Measurements from ENCODE around the gene KCNK5.

KCNK5 gene, protein sequence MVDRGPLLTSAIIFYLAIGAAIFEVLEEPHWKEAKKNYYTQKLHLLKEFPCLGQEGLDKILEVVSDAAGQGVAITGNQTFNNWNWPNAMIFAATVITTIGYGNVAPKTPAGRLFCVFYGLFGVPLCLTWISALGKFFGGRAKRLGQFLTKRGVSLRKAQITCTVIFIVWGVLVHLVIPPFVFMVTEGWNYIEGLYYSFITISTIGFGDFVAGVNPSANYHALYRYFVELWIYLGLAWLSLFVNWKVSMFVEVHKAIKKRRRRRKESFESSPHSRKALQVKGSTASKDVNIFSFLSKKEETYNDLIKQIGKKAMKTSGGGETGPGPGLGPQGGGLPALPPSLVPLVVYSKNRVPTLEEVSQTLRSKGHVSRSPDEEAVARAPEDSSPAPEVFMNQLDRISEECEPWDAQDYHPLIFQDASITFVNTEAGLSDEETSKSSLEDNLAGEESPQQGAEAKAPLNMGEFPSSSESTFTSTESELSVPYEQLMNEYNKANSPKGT

DNA sequence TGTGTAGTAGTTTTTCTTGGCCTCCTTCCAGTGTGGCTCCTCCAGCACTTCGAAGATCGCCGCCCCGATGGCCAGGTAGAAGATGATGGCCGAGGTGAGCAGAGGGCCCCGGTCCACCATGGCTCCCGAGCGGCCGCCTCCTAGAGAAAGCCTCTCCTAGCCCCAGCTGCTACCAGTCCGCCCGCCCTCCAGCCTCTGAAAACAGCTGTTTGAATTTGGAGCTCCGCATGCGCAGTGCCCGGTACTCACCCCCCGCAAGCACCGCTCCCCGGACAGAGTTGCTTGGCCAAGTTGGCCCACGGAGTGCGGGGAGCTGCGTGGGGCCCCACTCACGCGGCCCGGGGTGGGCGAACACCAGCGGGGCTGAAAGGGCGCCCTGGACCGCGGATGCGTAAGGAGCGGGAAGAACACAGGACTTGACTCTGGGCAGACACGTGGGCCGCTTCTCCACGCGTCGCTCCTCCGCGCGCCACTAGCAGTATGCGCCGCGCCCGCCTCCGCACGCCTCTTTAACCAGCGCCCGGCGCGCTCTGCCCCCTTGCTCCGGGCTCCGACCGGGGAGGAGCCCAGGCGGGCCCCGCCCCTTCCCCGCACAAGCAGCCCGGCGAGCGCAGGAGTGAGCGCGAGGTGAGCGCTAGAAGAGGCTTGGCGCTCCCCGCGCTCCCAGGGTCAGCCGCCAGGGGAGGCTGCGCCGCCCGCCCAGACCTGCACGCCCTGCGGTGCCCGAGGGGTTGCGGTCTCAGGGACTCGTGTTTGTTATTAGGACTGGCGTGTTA lies at the start of gene KCNK5:
KCNK5 (minus strand) TSS at position 484 of the 776 bp plus-strand sequence; CDS start at position 120, 364 bp downstream.
- H3K4me3 ChIP-seq (ENCODE audit: low read depth, low read length) = peak within 1 kb of the TSS; percentile 60

DNA sequence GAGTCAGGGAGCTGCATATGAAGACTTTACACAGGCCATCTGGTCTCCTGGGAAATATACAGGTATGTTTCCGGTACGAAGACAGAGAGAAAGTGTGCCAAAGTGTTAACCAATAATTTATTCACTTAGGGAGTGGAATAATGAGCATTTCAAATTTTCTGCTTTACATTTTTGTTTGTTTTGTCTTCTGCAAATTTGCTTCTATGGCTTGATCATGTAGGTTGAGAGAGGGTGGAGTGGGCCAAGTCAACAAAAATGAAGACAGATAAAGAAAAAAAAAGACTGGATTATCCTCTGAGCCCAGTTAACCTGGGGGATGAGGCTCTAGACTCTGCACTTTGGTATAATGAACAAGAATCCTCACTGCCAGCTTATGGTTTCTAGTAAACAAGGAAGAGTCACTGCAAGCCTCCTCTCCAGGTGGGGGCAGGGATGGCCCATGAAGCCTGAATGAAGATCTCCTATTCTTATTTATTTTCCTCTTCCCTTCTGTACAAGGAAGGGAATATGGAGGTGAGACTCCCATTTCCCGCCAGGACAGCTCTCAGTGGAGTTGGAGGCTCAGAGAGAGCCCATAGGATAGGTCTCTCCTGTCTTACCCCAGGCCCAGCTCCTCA lies 47.2 kb upstream of the KCNK5 start:
- no peak overlapping the region for H3K4me3 ChIP-seq (ENCODE audit: low read depth, low read length)

DNA sequence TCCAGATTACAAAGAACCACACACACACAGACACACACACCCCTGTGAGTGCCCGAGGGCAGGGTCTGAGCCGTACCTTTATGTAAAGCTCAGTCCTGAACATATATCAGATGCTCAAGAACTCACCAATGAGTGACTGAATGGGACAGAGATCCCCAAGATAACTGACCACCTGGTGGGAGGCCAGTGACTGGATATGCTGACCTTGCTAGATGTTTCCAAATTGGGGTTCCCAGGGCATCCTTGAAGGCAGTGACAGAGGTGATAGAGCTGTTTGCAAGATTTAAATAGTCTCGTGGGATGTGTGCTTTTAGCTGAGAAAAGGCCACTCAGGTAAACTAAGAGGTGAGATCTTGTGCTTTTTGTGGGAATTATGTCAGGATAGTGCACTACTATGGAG lies 45.6 kb upstream of the KCNK5 start:
- H3K4me3 ChIP-seq (ENCODE audit: low read depth, low read length) = no peak overlapping the region

DNA sequence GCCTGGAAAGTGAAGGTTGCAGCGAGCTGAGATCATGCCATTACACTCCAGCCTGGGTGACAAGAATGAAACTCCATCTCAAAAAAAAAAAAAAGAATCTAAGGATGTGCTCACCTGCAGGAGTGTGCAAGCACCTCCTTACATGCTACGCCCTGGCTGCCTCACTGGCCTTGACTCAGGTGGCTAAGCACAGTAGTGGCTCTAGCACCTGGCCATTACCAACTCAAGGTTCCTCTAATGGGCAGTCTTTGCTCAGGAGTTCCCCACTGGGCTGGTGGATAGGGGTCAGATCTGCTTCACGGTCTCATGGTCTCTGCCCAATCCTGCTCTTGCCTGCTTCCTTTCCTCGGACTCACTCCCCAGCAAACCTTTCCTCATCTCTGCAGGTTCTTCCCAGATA lies 45.2 kb upstream of the KCNK5 start:
- H3K4me3 ChIP-seq (ENCODE audit: low read depth, low read length) = no peak overlapping the region

DNA sequence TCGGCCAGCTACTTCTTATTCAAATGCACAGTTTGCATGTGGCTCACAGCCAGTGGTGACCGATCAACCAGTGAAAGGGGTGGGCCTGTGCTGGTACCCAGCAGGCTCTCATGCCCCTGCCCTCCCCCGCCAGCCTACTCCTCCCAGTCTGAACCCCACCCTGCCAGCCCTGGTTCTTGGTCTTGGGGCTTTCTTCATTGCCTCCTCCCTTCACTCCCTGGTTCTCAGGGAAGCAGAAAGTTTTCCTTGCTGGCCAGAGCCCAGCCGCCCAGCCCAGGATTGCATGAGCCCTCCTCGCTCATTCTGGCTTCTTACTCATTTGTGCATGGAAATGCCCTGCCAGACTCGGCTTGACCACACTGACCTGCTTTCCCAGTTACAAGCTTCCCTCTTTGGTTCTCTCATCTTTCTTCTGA lies 44.1 kb upstream of the KCNK5 start:
- H3K4me3 ChIP-seq (ENCODE audit: low read depth, low read length) = no peak overlapping the region

DNA sequence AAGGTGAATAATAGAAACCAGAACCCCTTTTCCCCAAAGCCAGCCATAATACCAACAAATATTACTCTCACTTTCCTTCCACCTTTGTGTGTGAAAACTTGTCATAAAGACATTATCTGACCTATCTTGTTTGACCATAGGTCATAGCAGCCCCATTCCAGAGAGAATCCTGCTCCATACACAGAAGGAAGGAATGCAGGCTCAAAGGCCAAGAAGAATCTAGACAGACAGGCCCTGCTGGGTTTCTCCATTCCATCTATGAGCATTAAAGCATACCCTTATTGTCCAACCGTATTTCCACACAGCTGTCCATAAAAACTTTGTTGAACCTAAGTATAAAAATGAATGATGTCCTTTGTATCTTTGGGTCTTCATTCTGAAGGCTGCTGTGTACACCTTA lies 40.7 kb upstream of the KCNK5 start:
- no peak overlapping the region for H3K4me3 ChIP-seq (ENCODE audit: low read depth, low read length)

DNA sequence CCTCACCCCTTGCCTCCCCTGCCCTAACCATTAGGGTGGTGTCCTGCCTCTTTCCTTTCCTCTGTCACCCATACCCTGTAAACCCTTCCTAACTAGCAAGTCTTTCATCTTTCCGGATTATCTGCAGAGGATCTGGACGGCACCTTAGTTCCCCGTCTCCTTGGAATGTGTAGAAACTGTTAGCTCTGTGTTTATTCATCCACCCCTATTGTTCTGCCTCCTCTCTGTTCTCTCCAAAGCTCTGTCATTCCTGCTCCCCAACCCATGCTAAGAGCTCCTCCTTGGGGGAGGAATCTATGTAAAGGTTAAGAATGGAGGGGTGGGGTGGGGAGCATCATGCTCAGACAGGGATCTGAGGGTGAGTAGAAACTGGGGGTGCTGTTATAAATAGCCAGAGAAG lies 39.4 kb upstream of the KCNK5 start:
- H3K4me3 ChIP-seq (ENCODE audit: low read depth, low read length) = no peak overlapping the region

DNA sequence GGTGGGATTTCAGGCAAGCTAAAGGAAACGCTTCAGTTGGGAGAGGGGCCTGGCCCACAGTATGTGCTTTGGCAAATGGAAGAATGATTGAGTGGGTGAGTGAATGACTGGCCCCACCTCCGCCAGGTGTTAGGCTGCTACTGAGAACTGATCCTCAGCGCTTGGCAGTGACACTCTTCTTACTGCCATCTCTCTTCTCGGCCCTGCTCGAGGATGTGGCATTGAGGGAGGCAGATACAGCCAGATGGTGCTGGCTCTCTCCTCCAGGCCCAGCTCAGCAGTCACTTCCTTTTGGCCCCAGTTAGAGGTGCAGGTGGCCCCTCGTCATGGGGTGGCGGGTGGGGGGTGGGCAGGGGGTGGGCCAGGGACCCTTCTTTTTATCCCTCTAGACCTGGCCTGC lies 38.9 kb upstream of the KCNK5 start:
- H3K4me3 ChIP-seq (ENCODE audit: low read depth, low read length) = no peak overlapping the region

DNA sequence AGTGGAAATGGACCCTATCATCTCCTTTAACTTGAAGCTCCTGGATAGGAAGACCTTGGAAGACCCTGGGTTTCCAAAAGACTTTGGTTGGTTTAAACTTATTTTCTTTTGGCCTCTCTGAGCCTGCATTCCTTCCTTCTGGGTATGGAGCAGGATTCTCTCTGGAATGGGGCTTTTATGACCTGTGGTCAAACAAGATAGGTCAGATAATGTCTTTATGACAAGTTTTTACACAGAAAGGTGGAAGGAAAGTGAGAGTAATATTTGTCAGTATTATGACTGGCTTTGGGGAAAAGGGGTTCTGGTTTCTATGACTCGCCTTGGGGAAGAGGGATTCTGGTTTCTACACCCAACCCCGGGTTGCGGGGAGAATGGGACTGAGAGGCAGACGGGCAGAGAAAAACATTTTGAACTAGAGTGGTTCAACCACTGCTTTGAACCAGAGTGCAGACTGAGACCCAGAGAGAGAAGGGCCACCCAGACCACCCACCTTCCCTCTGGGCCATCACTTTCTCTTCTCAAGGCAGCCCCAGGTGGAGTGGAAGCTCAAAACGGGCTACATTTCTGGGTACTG lies 37.6 kb upstream of the KCNK5 start:
- H3K4me3 ChIP-seq (ENCODE audit: low read depth, low read length) = no peak overlapping the region

DNA sequence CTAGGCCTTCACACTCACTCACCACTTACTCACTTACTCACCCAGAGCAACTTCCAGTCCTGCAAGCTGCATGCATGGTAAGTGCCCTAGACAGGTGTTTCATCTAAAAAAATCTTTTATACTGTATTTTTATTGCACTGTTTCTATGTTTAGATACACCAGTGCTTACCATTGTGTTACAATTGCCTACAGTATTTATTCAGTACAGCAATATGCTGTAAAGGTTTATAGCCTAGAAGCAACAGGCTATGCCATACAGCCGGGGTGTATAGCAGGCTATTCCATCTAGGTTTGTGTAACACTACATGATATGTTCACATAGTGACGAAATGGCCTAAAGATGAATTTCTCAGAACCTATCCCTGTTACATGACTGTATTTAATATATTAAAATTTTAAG lies 37.1 kb upstream of the KCNK5 start:
- no peak overlapping the region for H3K4me3 ChIP-seq (ENCODE audit: low read depth, low read length)

DNA sequence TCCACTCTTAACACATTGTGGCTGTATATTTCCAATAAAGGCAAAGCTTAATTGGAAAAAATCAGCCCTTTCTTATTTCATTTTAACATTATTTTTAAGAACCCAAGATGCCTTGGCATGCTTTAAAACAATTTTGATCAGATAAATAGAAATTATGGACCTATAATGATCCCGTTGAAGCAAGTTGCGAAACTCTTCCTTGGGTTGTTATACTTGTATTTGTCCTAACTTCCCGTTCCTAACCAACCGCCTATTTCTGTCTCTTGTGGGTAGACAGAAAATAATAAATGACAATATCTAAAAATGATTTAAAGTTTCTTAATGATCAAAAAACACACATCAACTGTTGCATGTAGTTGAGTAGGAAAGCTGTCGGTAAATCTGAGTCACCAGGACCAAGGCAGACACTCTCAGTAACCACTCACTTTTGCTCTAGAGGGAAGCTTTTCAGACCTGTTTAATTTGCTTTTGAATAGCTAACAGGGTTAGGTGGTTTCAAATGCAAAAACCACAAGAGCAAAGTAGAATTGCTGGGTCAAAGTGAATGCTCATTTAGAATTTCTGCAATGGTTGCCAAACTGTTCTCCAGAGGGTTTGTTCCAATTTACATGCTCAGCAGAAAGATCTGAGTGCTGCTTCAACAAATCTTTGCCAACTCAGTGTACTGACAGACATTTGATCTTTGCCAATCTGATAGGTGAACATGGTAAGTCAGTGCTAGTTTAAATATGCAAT lies 34.2 kb upstream of the KCNK5 start:
- no peak overlapping the region for H3K4me3 ChIP-seq (ENCODE audit: low read depth, low read length)

DNA sequence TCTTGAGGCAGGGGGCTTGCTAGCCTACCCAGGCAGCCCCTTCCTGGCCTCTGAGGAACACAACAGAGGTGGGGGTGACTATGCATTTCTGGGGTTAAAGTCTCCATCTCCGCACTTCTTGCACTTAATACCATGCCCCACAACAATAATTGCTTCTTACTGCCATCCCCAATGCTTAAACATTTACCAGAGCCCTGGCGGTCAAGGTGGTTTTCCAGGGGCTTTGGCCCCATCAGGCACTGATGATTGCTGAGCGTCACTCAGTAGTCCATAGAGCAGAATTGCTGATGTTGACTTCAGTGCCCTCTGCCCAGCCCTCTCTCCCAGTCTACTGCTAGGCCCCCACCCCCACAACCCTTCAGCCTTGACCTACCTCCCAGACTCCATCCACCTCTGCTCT lies 32.5 kb upstream of the KCNK5 start:
- no peak overlapping the region for H3K4me3 ChIP-seq (ENCODE audit: low read depth, low read length)

DNA sequence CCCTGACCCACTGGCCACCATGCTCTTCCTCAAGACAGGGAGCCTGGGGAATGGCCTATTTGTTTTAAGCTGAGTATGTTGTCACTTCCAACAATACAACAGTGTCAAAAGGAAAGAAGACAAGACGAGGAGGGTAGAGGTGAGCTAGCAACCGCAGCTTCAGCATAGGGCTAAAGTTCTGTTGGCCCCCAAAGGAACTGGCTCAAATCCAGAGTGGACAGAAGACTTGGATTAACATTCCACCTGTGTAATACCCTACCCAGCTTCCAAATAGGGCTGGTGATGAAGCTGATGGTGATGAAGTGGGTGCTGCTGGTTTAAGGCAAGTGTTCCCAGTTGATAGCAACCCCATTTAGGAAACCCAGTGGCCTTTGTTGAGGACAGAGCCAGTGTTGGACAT lies 31.7 kb upstream of the KCNK5 start:
- H3K4me3 ChIP-seq (ENCODE audit: low read depth, low read length) = no peak overlapping the region

DNA sequence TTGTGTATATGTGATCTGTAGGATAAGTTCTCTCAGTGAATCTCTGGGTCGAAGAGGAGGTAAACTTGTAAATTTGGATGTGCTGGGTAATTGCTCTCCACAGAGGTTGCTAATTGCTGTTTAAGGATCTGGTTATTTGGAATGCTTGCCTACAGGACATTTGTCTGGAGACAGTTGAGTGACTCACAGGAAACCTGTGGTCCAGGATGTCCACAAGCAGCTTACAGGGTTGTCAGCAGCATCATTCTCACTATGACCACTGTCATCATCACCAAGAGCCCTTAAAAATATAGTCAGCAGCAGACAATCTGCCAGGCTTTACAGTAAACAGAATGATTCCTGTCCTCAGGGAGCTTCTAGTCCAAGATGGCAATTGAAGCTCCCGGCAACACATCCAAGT lies 31.2 kb upstream of the KCNK5 start:
- H3K4me3 ChIP-seq (ENCODE audit: low read depth, low read length) = no peak overlapping the region

DNA sequence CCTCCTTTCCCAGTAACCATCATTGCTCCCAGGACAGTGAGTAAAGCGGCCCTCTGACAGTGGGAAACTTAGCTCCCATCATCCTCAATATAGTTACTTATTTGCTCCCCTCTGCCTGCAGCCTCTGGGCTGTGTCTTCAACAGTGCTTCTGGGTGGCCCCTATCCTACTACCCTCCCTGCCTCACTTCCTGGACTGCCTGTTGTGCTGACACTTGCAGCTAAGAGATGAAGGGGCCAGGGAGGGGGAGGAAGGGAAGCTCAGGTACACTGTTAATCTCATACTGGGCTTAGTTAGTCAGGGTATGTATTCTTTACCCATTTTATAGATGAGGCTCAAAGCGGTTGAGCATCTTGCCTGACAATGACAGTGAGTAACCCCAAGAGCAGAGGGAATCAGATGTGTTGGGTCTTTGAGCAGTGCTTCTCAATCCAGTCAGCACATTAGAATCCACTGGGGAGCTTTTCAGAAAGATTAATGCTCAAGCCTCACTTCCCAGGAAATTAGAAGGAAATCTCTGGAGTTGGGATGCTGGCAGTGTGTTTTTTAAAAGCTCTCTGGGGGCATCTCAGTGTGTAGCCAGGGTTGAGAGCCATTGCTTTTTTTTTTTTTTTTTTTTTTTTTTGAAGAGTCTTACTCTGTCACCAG lies 27.1 kb upstream of the KCNK5 start:
- H3K4me3 ChIP-seq (ENCODE audit: low read depth, low read length) = no peak overlapping the region

DNA sequence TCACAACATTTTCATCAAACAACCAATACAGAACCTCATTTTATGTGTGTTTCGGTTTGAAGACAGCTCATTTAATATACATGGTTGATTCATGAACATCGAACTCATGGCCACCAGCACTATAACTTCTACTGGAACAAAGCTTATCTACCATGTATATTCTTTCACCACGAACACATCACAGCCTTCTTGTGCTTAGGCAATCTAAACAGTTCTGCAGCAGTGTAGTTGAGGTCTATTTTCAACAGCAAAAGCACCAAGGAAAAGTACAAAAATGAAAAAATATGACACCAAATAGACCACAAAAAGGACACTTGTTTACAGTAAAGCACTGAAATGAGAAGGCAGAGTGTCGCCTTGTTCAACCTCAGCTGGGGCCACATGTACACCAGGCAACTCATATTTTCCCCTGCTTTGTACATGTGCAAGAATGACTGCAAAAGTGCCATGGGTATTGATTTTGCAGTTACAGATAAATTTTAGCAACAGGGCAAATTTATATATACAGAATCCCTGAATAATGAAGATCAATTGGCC lies 25.8 kb upstream of the KCNK5 start:
- no peak overlapping the region for H3K4me3 ChIP-seq (ENCODE audit: low read depth, low read length)

DNA sequence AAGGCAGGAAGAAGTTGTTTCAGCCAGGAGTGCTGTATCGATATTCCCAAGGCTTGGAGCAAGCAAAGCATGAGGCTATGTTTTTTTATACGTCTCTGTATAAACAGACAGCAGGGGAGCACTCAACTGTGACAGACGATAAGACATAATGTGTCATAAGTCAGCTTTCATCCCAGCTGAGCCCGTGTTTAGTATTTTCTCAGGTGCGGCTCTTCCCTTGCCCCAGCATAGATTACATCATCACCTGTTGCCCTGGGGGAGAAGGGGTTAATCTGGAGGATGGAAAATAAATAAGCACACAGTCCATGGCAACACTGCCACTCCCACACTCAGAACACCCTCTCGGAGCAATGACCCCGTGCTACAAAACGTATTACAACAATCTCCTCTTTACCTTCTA lies 22.1 kb upstream of the KCNK5 start:
- no peak overlapping the region for H3K4me3 ChIP-seq (ENCODE audit: low read depth, low read length)

DNA sequence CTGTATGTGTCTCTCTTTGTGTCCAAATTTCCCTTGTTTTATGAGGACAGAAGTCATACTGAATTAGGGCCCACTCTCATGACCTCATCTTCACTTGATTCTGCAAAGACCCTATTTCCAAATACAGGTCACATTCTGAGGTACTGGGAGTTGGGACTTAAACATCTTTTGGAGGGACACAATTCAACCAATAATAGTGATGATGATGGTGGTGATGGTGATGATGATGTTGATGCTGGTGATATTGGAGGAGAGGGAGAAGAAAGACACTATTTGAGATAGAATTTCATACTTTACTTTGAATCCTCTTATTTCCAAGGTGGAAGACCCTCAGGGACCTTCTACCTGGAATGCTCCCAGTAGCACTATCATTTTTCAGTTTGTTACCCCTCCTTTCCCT lies 21.2 kb upstream of the KCNK5 start:
- H3K4me3 ChIP-seq (ENCODE audit: low read depth, low read length) = no peak overlapping the region

DNA sequence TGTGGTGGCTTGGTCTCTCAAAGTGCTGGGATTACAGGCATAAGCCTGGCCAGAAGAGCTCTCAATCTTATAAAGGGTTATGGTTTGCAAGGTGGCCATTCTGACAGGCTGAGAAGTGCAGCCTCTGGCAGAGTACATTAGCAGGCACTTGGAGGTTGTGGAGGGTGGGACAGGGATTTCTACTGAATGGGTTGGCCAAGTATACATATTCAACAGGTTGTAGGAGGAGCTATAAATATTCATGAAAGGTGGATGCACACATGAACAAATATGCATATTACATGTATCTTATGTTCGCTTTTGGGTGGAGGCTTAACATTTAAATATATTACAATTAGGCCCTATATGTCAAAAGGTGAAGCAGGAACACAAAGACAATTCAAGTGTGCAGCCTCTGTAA lies 20.0 kb upstream of the KCNK5 start:
- H3K4me3 ChIP-seq (ENCODE audit: low read depth, low read length) = no peak overlapping the region

DNA sequence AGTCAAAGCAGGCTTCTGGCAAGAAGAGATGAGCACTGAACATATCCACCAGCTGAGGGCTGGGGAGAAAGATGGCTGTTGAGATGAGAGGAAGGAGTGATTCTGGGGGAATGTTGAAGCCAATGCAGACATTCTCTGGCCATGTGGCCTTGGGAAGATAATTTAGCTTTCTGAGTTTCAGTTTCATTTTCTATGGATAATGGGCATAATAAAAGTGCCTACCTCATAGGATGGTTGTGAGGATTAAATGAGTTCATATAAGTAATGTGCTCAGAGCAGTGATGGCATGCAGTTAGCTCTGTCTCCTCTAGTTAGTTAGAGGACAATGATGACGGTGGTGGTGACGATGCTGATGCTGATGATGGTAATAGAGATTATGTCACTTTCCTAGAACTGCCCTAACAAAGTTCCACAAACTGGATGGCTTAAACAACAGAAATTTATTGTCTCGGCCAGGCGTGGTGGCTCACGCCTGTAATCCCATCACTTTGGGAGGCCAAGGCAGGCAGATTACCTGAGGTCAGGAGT lies 18.5 kb upstream of the KCNK5 start:
- H3K4me3 ChIP-seq (ENCODE audit: low read depth, low read length) = no peak overlapping the region
